ENCODE data around the gene RAD54L2.
"Not testable (repeated sequence)": the region's sequence is repeated elsewhere in the genome, so short reads cannot be mapped to it uniquely, and the experiment has no call there.

The RAD54L2 gene

GRCh38 chr3:51539291-51539941, 897 bp downstream of the RAD54L2 start:
- no peak for DNase-seq

GRCh38 chr3:51542596-51542995, 4.1 kb downstream of the RAD54L2 start:
- not testable (repeated sequence) for DNase-seq

- DNase-seq = no peak
These were observed 5.7 kb downstream of the RAD54L2 start for GRCh38 chr3:51544011-51544775.

GRCh38 chr3:51547274-51547673, 8.8 kb downstream of the RAD54L2 start:
- DNase-seq = no peak

- no peak for DNase-seq
These were observed 10.8 kb downstream of the RAD54L2 start for GRCh38 chr3:51549311-51549710.

GRCh38 chr3:51550080-51550819, 11.7 kb downstream of the RAD54L2 start:
- DNase-seq = no peak

- DNase-seq = no peak
These were observed 19.5 kb downstream of the RAD54L2 start for GRCh38 chr3:51557993-51558392.

GRCh38 chr3:51559411-51559888, 20.9 kb downstream of the RAD54L2 start:
- DNase-seq = no peak

- no peak for DNase-seq
These were observed 21.4 kb downstream of the RAD54L2 start for GRCh38 chr3:51559961-51560360.

- DNase-seq = not testable (repeated sequence)
These were observed 23.9 kb downstream of the RAD54L2 start for GRCh38 chr3:51562403-51562802.

- DNase-seq = no peak
These were observed 29.5 kb downstream of the RAD54L2 start for GRCh38 chr3:51568036-51568435.

GRCh38 chr3:51568996-51569395, 30.5 kb downstream of the RAD54L2 start:
- DNase-seq = no peak

GRCh38 chr3:51578238-51578637, 39.7 kb downstream of the RAD54L2 start:
- DNase-seq = no peak

- no peak for DNase-seq
These were observed 41.9 kb downstream of the RAD54L2 start for GRCh38 chr3:51580418-51580817.

- no peak for DNase-seq
These were observed 43.0 kb downstream of the RAD54L2 start for GRCh38 chr3:51581524-51581923.

GRCh38 chr3:51585197-51585596, 46.7 kb downstream of the RAD54L2 start:
- no peak for DNase-seq

- DNase-seq = no peak
These were observed 47.4 kb downstream of the RAD54L2 start for GRCh38 chr3:51585871-51586270.

Measured in effector CD8-positive, alpha-beta T cell (primary cell).